GM12872 (cell line): ENCODE results near the gene DHDH.

ENCODE experiments used
- TF ChIP-seq, protein P1 (sequence below): IDR thresholded peaks from 3 replicates; pipeline ENCODE4 v1.5.1; 2011; ENCODE audit warnings: low read depth, mild to moderate bottlenecking, low read length, moderate library complexity; ENCODE audit not compliant: insufficient read depth

Gene DHDH

DNA sequence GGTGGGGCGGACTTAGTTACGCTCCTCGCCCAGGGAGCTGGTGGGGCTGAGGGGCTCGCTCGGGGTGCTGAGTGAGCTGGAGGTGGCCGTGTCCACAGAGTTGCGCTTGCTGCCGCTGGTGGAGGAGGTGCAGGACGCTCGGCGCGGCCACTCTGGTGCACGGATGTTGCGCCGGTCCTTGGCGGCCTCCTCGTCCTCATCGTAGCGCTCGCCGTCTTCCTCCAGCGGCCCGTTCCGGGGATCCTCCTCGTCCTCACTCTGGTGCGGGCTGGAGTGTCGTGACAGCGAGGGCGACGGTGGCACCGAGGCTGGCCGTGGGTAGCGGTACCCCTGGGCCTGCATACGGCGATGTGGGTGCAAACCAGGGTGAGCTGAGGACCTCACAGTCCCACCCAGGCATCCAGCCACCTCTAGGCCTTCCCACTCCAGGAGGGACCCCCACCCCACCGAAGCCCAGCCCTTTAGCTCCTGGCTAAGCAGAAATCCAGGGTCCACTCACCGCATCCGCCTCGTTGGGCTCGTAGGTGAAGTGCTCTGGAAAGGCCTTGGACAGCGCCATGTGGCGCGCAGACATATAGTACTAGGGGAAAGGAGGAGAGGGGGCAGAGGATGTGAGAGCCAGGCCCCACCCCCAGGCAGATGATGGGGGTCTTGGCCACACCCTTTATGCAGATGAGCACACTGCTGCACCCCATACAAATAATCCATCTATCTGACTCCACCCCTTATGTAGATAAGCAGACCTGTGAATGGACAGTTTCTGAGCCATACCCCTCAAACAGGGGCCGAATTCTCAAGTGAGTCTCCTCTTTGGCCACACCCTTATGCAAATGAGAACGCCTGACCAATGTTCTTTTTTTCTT lies 36.0 kb downstream of the DHDH start:
- TF ChIP-seq, protein P1, sequence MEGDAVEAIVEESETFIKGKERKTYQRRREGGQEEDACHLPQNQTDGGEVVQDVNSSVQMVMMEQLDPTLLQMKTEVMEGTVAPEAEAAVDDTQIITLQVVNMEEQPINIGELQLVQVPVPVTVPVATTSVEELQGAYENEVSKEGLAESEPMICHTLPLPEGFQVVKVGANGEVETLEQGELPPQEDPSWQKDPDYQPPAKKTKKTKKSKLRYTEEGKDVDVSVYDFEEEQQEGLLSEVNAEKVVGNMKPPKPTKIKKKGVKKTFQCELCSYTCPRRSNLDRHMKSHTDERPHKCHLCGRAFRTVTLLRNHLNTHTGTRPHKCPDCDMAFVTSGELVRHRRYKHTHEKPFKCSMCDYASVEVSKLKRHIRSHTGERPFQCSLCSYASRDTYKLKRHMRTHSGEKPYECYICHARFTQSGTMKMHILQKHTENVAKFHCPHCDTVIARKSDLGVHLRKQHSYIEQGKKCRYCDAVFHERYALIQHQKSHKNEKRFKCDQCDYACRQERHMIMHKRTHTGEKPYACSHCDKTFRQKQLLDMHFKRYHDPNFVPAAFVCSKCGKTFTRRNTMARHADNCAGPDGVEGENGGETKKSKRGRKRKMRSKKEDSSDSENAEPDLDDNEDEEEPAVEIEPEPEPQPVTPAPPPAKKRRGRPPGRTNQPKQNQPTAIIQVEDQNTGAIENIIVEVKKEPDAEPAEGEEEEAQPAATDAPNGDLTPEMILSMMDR, result no peak

DNA sequence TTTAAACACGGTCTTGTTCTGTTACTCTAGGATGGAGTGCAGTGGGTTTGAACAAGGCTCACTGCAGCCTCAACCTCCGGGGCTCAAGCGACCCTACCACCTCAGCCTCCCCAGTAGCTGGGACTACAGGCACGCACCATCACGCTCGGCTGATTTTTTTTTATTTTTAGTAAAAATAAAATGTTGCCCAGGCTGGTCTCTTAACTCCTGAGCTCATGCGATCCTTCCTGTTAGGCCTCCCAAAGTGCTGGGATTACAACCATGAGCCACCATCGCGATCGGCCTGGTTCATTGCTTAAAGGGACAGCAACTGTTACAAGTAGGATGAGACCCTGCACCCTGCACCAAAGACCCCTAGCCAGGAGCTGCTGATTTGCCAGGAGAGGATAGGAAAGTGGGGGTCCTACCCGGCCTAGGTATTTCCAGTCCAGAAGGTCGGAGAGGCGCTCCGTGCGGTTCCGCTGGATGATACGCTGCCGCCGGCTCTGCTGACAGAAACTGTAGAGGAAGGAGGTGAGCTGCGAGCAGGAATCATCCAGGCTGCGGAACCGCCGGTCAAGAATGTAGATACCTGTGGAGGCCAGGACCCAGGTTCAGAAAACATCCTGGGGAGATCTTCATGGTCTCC lies 36.8 kb downstream of the DHDH start:
- TF ChIP-seq, protein P1, result no peak

DNA sequence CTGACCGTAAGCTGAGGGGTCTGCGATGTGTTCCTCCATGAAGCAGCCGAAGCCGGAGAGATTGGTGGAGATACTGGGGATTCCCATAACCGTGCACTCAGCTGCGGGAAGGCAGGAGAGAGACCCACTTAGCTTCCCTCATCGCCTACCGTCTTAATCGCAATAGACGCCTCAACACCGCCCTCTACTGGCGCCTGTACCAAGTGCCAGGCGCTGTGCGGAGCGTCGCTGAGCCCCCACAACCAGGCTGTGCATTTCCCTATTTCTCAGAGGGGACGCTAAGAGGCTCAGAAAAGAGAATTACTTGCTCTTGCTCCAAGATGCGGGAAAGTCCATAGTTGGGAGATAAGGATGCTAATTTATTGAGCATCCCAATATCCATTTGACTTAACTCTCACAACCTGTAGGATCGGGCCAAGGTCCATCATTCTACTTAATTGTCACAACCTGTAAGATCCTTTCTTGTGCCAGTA lies 37.5 kb downstream of the DHDH start:
- TF ChIP-seq, protein P1, result peak; percentile 96

DNA sequence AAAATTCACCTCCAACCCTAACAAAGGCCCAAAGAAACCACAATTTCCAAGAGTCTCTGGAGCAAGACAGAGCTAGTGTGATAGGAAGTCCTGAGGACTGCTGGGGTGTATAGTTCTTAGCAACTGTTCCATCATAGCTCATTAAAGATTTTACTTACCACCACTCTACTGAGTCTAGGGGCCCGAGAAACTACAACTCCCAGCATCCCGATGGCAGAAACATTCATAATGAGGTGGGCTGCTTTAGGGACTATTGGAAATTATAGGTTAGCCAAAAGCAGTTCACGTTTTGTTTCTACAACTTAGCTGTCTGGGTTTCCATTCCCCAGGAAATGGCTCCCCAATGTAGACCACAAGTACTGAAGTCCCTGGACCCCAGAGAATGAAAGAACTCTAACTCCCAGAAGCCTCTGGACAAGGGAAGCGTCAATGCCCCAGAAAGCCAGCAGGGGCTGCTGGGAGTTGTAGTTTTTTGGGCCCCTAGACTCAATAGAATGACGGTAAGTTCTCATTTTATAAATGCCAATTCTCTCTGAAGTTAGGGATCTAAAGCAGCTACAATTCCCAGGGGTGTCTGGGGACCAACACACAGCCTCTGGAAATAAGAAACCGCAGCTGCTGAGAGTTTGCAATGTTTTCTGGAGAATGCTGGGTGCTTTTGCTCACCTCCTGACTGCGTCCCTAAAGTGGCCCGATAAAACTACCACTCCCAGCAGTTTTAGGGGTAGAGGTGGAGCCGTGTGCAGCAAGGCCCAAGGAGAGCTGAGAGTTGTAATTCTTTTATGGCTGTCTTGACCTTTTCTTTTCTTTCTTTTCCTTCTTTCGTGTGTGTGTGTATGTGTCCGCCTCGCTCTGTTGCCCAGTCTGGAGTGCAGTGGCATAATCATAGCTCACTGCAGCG lies 42.7 kb downstream of the DHDH start:
- TF ChIP-seq, protein P1, result 0 out of 3 replicates have a peak, but pooled peaks have one; percentile 10

DNA sequence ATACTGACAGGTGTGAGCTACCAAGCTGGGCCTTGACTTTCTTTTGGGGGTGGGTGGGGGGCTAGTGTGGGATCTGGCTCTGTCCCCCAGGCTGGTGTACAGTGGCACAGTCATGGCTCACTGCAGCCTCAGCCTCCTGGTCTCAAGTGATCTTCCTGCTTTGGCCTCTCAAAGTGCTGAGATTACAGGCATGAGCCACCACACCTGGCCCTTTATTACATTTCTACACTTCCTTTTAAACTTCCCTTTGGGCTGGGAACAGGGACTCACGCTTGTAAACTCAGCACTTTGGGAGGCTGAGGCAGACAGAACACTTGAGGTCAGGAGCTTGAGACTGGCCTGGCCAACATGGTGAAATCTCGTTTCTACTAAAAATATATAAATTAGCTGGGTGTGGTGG lies 43.6 kb downstream of the DHDH start:
- TF ChIP-seq, protein P1, result no peak

DNA sequence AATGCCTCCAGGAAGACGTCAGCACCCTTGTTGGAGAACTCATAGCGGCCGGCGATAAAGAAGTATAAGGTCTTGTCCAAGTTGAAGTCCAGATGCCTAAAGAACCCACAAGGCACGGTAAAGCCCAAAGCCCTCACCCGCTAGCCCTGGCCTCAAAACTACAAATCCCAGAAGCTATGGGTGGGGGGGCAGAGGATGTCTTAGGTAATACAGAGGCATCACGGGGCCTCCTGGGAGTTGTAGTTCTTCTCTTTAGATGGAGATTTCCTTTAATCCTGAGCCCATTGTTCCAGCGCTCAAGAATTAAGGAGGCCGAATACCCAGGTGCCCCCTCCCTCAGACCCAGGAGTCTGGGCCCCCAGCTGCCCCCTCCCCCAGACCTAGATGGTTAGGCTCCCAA lies 48.8 kb downstream of the DHDH start:
- TF ChIP-seq, protein P1, result no peak

DNA sequence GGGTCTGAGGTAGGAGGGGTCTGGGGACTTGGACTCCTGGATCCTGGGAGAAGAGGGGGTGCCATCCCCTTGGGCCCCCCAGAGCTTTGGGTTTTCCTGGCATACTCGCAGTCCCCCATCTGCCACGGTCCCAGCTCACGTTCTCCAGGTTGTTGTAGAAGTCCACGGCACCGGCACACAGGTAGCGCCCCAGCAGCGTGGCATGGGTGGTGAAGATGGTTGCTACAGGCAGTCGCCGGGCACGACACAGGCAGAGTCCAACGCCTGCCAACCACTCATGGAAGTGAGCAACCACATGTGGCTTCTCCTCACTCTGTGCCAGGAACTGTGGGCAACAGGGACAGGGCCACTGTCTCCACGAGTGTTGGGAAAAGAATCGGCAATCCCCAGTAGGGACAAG lies 52.2 kb downstream of the DHDH start:
- TF ChIP-seq, protein P1, result no peak
